Cardiac fibroblast (primary cell): ENCODE data around the gene P3H2.

Experiments used
- DNase-seq, 2 donors: peaks; one replicate each; pipeline versions ENCODE4 v3.0.0 to v3.0.0-alpha.2; 2010; ENCODE audit warnings: low read depth in 2 of 2
- H3K4me3 ChIP-seq, 2 donors: replicated peaks in 1 of 2; 1 replicate in 1 of 2; 2 replicates in 1 of 2; pipeline ENCODE4 v1.5.1; 2011; ENCODE audit warnings: low read depth in 2 of 2, low read length in 2 of 2, mild to moderate bottlenecking in 2 of 2, moderate library complexity in 1 of 2
- TF ChIP-seq, protein P1 (sequence below): IDR thresholded peaks from one replicate; pipeline ENCODE4 v1.5.1; 2011; ENCODE audit warnings: low read depth, mild to moderate bottlenecking, low read length, inconsistent platforms

P3H2 gene

DNA sequence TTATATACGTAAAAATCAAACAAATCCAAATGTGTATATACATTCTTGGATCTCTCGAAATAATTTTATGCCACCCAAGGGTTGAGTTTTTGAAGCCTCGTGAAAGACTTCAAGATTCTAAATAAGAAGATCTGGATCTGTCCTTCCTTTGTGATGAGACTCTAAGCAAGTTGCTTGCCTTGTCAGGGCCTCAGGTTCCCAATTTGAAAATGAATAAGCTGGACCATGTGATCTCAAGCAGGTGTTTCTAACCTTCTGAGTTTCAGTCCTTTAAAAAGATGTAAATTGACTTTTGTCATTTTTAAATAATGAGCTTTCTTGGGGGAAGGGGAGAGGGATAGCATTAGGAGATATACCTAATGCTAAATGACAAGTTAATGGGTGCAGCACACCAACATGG lies 137.1 kb downstream of the P3H2 start:
- H3K4me3 ChIP-seq = no peak overlapping the region
- no peak for DNase-seq
- TF ChIP-seq, protein P1, sequence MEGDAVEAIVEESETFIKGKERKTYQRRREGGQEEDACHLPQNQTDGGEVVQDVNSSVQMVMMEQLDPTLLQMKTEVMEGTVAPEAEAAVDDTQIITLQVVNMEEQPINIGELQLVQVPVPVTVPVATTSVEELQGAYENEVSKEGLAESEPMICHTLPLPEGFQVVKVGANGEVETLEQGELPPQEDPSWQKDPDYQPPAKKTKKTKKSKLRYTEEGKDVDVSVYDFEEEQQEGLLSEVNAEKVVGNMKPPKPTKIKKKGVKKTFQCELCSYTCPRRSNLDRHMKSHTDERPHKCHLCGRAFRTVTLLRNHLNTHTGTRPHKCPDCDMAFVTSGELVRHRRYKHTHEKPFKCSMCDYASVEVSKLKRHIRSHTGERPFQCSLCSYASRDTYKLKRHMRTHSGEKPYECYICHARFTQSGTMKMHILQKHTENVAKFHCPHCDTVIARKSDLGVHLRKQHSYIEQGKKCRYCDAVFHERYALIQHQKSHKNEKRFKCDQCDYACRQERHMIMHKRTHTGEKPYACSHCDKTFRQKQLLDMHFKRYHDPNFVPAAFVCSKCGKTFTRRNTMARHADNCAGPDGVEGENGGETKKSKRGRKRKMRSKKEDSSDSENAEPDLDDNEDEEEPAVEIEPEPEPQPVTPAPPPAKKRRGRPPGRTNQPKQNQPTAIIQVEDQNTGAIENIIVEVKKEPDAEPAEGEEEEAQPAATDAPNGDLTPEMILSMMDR = no peak

DNA sequence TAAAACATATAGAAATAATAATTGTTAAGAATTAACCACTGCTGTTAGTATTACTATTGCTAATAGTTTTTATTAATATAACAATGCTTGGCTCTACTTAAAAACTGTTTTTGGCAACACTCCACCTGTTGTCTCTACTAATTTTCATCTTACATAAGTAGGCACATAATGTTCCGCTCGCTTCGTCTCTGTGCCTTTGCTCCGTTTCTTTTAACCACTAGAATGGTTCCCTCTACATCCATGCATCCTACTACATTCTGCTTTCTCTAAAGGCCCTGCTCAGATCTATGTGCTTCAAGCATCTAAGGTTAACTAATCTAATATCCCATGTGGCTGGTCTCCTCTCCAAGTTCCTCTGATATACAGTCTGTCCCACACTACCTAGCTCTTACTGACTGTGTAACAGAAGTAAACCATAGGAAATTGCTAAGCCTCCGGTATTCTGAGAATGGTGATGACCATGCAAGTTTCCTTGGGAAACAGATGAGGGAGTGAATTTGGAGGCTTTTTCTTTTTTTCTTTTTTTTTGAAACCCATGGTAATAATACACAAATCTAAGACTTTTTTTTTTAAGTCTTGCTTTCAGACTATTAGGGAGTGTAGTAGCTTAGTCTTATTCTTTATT lies 138.3 kb downstream of the P3H2 start:
- TF ChIP-seq, protein P1 = no peak
- peak; percentile 26 to 56 for DNase-seq
- H3K4me3 ChIP-seq = no peak overlapping the region

DNA sequence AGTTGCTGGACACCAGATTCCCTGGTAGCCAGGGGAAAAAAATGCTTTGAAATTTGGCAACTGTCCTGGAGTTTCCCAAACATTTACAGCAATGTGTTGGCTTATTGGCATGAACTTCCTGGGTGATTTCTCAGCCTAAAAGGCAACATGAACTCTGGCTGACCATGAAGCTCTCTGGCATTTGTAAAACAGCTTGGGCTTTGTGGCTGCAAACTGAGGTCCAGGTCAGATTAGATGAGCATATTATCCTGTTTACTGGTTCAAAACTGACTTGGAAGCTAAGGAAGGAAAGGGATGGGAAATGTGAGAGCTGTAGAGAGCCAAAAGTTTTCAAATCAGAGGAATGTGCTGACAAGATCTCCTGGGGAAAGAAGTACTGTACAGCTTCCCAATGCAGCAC lies 139.0 kb downstream of the P3H2 start:
- no peak overlapping the region for H3K4me3 ChIP-seq
- TF ChIP-seq, protein P1 = no peak
- DNase-seq = peak; percentile 85 to 95

DNA sequence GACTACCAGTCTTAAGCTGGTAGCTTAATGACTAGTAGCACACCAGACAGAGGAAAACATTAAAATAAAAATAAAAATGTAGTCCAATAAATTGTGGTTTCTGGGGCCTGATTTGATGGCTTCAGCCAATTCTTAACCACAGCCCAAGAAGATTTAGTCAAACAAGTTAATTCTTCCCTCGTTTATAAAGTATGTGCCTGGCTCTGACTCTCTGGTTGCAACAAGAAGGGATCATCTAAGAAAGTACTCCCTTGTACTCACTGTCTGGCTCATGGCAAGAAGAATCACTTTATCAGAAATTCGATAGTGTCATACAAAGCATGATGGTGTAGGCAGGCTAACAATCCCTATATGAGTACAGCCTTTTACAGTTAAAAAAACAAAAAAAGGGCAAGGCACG lies 141.9 kb downstream of the P3H2 start:
- no peak overlapping the region for H3K4me3 ChIP-seq
- DNase-seq = peak in 1 of 2 donors; percentile 8
- TF ChIP-seq, protein P1 = no peak

DNA sequence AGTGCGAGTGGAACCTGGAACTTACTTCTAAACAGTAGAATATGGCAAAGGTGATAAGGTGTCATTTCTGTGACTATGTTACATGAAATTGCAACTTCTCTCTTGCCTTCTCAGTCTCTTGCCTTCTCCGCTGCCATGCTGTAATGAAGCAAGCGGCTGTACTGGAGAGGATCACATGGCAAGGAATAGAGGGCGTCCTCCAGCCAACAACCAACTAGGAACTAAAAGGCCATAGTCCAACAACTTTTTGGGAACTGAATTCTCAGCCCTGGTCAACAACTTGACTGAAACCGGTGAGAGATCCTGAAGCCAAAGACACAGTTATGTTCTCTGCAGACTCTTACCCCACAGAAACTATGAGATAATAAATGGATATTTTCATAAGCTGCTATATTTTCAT lies 143.5 kb downstream of the P3H2 start:
- H3K4me3 ChIP-seq = no peak overlapping the region
- DNase-seq = no peak
- TF ChIP-seq, protein P1 = no peak

DNA sequence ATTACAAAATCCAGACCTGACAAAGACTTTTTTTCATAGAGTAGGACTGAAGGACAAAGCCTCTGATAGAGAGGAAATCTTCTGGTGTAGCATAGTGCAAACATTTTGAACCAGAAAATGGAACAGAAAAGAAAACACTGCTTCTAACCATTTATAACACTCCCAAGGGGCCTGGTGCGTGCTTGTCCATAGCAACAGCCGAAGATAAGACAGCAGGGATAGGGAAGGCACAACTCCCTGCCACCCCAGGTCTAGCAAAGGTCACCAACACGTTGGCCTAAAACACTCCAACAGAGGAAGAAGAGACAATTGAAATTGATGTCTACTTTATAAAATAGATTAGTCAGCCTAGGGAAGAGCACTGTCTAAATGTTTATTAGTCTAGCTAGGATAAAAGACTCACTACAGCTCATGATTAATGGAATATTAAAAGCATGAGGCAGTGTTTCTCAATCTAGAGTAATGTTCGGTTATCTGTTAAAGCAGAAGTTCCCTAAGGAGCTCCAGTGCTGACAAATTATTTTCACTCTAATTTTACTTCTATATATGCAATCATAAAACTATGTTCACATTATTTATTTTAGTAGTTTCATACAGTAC lies 145.2 kb downstream of the P3H2 start:
- TF ChIP-seq, protein P1 = no peak
- no peak overlapping the region for H3K4me3 ChIP-seq
- peak; percentile 33 to 53 for DNase-seq
